NCI-H510A treated with DMSO at 0.1 percent for 48 hours (cell line): ENCODE data around the gene VAPB.

Source experiments
- DNase-seq: peaks from one replicate; lab custom pipeline; 2025; lab: John Stamatoyannopoulos, UW

The VAPB gene

GRCh38 chr20:58435237-58435636, 46.2 kb downstream of the VAPB start:
- DNase-seq: no peak

GRCh38 chr20:58436868-58437645, 48.0 kb downstream of the VAPB start:
- DNase-seq: no peak

DNA sequence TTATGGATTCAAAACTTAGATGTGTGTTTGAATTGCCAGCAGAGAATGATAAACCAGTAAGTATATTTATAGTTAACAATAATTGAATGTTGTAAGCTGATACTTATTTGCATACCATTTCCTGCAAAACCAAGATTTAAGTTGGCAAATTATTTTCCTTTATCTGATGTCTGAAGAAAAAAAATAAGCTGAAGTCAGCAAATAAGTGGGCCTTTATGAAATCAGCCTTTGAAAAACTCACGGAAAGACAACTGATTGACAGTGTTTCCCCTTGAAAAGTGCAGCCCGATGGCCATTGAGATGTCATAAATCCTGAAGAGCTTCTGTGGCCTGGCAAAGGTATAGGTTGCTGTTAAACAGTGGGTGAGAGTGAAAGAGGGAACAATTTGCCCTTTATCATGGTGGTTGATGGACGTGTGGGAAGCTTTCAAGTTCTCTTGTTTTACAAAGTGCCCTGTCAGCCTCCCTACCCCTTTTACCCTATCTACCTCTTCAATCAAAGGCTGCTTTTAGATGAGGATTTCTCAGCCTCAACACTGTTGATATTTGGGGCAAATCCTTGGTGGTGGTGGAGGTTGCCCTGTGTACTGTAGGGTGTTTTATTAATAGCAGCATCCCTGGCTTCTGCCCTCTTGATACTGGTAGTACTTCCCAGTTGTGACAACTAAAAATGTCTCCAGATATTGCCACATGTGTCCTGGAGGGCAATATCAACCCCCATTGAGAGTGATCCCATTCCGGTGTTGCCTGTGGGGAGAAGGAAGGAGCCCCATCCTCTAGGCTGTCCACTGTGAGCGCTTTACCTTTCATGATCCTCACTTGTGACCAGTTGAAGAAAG, 50.2 kb downstream of the VAPB start:
- DNase-seq: no peak

- DNase-seq: no peak
Measured at GRCh38 chr20:58440021-58440767, 51.2 kb downstream of the VAPB start.

DNA sequence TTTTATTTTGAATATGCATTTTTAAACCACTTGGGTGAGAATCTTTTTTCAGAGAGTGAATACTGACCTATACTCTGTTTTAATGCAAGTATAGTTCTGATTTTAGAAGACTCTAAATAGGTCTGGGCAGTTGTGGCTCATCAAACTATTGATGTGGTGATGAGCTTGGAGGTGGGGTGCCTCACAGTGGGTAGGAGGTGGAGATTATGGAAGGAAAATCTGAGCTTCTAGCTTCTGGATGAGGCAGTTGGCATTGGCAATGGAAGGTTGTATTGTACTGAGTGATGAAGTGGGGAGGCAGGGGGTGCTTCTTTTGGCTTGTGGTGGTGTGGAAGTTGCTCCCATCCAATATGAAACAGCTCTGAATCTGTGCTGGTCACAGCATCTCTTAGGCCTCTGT, 52.7 kb downstream of the VAPB start:
- no peak for DNase-seq

DNA sequence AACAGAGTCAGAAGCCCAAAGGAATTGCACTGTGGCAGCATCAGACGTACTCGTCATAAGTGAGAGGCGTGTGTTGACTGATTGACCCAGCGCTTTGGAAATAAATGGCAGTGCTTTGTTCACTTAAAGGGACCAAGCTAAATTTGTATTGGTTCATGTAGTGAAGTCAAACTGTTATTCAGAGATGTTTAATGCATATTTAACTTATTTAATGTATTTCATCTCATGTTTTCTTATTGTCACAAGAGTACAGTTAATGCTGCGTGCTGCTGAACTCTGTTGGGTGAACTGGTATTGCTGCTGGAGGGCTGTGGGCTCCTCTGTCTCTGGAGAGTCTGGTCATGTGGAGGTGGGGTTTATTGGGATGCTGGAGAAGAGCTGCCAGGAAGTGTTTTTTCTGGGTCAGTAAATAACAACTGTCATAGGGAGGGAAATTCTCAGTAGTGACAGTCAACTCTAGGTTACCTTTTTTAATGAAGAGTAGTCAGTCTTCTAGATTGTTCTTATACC, 55.8 kb downstream of the VAPB start:
- no peak for DNase-seq

DNA sequence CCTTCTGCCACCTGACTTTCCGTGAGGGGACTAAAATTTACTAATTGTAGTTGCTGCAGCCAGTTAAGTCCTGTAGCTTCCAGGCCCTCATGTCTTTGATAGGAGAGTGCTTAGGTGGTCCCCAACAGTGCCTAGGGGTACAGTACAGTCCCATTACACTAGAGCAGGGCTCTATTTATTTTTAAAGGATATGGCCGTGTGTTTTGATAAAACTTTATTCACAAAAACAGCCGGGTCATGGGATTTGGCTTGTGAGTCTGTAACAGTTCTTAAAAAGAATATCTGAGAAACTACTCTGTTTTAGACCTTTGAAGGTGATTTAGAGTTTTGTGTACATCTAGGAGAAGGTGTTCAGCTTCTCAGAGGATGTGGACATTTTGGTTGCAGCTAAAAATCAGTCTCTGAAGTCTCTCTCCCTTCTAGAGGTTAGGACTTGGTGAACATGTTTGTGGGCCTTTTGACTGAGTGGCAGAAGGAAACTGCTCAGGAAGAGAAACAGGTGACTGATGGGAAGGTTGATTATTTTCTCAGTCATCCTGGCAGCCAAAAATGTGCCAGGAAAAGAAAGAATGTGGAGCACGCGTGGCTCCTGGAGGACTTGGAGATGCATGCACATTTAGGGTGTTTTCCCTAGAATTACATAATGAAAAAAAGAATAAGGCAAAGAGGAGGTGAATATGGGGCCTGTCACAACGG, 57.4 kb downstream of the VAPB start:
- no peak for DNase-seq

GRCh38 chr20:58446960-58447265, 57.9 kb downstream of the VAPB start:
- no peak for DNase-seq

- DNase-seq: peak; percentile 15
Measured at GRCh38 chr20:58447511-58448391, 58.7 kb downstream of the VAPB start.

- no peak for DNase-seq
Measured at GRCh38 chr20:58448958-58449357, 59.9 kb downstream of the VAPB start.

GRCh38 chr20:58449681-58450221, 60.7 kb downstream of the VAPB start:
- no peak for DNase-seq

DNA sequence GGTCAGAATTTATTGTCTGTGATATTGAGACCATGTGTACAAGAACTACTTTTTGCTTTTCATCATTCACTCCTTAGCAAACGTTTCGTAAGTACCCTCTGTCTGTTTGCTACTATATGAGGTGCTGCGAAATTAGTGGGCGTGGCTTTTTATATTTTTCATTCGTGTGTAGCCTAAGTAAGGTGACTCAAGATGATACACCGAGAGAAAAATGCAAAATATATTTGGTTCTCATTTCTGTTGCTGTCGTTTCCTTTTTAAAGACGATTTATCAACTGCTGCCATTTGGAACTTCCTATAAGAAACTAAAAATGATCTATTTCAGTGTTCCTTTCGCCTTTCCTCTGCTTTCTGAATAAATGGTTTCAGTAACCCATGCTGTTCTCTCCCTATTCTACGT, 61.2 kb downstream of the VAPB start:
- no peak for DNase-seq

DNA sequence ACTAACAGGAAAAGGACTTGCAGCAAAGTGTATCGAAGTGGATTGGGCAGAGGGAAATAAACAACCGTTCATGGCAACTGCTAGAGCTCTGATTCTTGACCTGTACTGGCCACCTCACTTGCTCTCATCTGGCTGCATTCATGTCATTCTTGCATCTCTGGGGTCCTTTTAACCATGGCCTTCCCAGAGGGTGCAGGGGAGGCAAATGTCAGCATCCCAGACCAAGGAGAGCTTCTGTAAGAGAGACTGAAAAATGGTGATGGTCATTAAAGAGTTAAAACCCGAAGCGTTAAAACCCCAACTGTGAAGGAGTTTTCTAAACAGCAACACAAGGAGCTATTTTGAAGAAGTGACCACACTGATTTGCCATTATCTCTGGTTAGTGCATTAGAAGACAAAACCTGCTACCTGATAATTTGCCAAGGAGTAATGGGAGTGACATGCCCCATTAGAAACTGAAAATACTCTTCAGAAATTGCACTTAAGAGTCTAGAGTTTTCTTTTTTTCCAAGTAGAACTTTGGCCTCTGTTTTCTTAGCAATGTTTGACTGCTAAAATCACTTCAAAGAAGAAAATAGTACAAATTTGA, 63.7 kb downstream of the VAPB start:
- no peak for DNase-seq

GRCh38 chr20:58453391-58453790, 64.4 kb downstream of the VAPB start:
- no peak for DNase-seq

DNA sequence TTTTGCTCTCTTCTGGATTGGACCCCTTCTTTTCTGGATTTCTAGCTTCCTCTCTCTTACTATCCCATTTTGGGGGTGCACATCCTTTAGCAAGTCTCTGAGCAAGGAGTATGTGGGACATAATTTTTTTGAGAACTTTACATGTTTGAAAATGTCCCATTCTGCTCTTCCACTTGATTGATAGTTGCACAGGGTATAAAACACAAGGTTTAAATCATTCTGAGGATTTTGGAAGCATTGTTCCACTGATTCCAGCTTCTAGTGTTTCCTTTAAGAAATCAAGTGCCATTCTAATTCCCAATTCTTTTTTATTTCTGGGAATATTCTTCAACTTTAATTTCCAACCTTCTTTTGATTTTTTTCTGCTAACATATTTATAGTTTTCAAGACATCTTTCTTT, 65.4 kb downstream of the VAPB start:
- DNase-seq: no peak

GRCh38 chr20:58457083-58457695, 68.2 kb downstream of the VAPB start:
- no peak for DNase-seq

GRCh38 chr20:58458342-58459057, 69.5 kb downstream of the VAPB start:
- no peak for DNase-seq

DNA sequence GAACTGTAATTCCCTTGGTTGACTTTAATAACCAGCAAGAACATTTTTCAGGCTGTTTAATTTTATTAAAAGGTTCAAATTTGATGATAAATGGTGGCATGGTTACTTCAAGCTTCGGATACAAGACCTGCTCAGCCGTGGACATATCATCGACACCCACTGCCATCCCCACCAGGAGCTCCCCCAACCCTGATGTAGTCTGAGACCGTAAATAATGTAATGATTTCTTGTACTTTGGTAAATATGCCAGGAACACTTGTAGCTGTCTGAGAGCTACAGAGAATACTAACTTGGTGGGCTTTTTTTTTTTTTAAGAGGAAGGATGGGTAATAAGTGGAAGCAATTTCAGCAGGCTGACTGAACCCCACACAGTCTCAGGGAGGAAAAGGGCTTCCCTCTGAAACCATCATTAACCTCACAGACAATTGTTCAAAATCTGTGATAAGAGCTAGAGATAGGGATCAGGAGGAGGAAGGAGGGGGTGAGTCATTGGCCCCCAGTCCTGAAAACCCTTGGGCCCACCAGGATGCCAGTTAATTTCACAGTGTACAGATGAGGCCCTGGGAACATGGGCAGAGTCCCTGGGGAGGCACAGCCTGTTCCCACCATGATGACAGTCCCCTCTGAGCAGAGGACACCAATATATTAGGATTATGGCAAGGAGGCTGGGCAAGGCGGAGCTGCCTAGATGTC, 70.2 kb downstream of the VAPB start:
- no peak for DNase-seq

DNA sequence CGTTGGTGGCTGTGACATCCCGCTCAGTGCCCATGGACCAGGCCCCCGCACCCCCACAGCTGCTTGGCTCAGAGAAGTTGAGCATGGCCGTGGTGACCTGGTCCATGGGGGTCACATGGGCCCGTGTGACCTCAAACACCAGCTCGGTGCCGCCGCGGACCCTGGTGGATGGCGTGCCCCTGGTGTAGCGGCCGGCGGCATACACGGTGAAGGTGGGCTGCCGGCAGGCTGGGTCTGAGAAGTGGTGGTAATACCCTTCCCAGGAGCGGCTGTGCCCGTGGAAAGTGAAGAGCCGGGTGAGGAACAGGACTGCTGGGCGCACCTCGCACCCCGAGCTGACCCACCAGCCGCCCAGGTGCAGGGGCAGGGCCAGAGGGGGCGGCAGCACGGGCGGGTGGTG, 72.1 kb downstream of the VAPB start:
- no peak for DNase-seq
